Keratinocyte (primary cell): ENCODE results near the gene RNLS.

Source experiments
- EZH2 ChIP-seq: IDR thresholded peaks from one replicate; pipeline ENCODE4 v1.6.1; 2012; ENCODE audit warnings: inconsistent platforms, mild to moderate bottlenecking, low read length, moderate library complexity
- TF ChIP-seq, protein P1 (sequence below), 3 experiments: IDR thresholded peaks in 1 of 3; conservative IDR thresholded peaks in 1 of 3; optimal IDR thresholded peaks in 1 of 3; 2 replicates in 2 of 3; 3 replicates in 1 of 3; pipeline versions ENCODE3 to v1.5.1; 2011; ENCODE audit warnings: low read length in 3 of 3, mild to moderate bottlenecking in 3 of 3, moderate library complexity in 2 of 3, control low read depth in 1 of 3, inconsistent platforms in 1 of 3; ENCODE audit not compliant: insufficient read depth in 2 of 3; ENCODE audit errors: extremely low read depth in 1 of 3

DNA sequence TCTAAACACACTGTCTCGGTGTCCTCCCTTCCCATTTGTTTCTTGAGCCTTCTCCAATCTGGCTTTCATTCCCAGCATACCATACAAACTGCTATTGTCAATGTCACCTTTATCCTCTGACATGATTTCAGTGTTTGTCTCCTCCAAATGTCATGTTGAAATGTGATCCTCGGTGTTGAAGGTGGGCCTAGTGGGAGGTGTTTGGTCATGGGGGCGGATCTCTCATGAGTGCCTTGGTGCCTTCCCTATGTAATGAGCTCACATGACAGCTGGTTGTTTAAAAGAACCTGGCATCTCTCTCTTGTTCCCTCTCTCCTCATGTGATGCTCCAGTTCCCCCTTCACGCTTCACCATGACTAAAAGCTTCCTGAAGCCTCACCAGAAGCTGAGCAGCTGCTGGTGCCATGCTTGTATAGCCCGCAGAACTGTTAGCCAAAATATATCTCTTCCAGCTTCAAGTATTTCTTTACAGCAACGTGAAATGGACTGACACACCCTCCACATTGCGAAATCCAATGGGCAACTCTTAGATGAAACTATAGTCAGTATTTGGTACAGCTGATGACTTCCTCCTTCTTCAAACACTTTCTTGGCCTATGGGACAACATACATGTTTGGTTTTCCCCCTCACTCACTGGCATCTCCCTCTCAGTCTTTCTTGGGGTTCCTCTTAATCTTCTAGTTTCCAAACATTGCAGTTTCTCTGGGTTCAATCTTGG lies 27.8 kb downstream of the RNLS start:
- TF ChIP-seq, protein P1, sequence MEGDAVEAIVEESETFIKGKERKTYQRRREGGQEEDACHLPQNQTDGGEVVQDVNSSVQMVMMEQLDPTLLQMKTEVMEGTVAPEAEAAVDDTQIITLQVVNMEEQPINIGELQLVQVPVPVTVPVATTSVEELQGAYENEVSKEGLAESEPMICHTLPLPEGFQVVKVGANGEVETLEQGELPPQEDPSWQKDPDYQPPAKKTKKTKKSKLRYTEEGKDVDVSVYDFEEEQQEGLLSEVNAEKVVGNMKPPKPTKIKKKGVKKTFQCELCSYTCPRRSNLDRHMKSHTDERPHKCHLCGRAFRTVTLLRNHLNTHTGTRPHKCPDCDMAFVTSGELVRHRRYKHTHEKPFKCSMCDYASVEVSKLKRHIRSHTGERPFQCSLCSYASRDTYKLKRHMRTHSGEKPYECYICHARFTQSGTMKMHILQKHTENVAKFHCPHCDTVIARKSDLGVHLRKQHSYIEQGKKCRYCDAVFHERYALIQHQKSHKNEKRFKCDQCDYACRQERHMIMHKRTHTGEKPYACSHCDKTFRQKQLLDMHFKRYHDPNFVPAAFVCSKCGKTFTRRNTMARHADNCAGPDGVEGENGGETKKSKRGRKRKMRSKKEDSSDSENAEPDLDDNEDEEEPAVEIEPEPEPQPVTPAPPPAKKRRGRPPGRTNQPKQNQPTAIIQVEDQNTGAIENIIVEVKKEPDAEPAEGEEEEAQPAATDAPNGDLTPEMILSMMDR (optimal IDR thresholded peaks at IDR 0.05 in 1 of 3, IDR thresholded peaks at IDR 0.05 in 1 of 3, conservative IDR thresholded peaks at IDR 0.05 in 1 of 3; ENCODE audit: extremely low read depth in 1 of 3, insufficient read depth in 2 of 3, low read length in 3 of 3) = no peak
- no peak for TF ChIP-seq EZH2
